NCI-H1694 treated with DMSO at 0.1 percent for 48 hours (cell line): Measurements from ENCODE around the gene TCEAL7.
"Not testable (repeated sequence)": the region's sequence is repeated elsewhere in the genome, so short reads cannot be mapped to it uniquely, and the experiment has no call there.

ENCODE experiments used
- DNase-seq: peaks from one replicate; lab custom pipeline; 2025; lab: John Stamatoyannopoulos, UW

The TCEAL7 gene, protein sequence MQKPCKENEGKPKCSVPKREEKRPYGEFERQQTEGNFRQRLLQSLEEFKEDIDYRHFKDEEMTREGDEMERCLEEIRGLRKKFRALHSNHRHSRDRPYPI

DNA sequence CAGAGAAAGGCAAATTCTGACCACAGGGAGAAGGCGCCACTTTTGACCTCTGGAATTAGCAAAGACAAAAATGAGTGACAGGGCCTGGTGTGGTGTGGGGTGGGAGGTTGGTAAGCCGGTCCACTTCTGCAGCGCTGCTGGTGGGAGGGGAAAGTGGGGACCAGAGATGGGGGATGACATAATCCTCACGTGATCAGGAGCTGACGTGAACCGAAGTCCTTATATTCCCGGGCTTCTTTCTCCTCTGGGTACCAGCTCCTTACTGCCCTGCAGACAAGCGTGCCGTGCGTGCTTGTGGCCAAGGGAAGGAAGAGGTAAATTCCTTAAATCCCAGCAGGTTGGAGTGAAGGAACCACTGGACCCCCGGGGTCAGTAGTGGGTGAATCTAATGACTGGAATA lies at the start of gene TCEAL7:
Gene TCEAL7 (plus strand): TSS at position 249 of the 400 bp plus-strand sequence. CDS start 1,165 bp downstream, outside the sequence.
- DNase-seq, result no peak

DNA sequence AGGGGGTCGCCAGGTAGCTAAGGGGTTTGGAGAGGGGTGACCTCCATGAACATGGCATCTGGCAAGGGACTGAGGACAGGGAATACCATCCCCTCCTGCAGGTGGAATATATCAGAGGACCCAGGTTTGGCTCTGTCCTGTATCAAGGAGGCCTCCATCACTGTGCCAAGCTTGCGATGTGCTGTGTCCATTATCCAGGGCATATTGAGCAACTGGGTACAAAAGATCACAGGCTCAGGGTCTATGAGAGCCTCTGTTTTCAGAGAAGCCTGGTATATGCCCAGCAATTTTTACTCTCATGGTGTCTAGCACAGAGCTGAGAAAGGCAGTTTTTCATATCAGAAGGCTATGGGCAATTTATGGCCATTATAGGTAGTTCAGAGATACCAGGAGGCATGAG lies 36.9 kb upstream of the TCEAL7 start:
- no peak for DNase-seq

DNA sequence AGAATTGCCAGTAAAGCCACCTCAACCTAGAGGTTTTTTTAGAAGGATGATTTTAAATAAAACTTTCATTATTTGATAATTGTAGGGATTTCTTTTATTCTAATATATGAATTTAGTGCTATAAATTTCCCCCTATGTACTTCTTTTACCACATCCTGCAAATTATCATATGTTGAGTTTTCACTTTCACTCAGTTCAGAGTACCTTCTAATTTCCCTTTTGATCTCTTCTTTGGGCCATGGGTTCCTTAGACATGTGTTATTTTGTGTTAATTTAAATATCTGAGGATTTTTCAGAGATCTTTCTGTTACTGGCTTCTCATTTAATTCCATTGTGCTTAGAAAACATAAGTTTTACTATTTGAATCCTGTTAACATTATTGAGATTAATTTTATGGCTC lies 25.3 kb upstream of the TCEAL7 start:
- DNase-seq, result no peak

DNA sequence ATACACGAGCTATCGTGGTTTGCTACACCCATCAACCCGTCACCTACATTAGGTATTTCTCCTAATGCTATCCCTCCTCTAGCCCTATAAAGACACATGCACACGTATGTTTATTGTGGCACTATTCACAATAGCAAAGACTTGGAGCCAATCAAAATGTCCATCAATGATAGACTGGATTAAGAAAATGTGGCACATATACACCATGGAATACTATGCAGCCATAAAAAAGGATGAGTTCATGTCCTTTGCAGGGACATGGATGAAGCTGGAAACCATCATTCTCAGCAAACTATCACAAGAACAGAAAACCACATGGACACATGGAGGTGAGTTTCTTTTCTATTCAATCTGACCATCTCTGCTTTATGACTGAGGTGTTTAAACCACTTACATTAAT lies 24.4 kb upstream of the TCEAL7 start:
- DNase-seq, result not testable (repeated sequence)

DNA sequence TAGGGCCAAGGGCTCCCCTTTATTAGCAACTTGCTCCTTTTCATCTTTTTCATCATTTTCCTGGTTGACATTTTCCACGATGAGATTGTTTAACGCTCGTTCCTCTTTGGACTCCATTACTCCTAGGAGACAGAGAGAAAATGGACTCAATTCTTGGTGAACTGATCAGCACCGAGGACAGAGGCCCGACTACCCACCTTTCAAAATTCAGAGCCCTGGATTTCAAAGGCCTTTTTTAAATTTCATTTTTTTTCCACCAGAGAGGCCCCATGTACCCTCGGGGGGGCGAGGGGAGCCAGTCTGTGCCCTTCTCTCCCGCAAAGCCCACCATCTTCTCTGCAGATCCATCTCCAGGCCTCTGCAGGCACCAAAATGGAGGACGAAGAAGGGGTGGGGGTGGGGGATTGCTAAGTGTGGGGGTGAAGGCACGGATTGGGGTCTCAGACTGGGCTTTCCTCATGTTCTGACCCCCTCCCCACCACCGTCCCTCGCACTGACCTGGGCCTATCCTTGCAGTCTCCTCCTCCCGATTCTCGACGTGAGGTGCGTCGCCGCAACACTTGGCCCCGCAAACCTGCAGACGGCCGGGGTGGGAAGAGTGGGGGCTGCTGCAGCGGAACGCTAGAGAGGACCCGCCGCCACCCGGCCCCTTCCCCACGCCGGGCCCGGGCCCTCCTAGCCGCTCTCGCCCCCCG lies 20.0 kb upstream of the TCEAL7 start:
- DNase-seq, result no peak

DNA sequence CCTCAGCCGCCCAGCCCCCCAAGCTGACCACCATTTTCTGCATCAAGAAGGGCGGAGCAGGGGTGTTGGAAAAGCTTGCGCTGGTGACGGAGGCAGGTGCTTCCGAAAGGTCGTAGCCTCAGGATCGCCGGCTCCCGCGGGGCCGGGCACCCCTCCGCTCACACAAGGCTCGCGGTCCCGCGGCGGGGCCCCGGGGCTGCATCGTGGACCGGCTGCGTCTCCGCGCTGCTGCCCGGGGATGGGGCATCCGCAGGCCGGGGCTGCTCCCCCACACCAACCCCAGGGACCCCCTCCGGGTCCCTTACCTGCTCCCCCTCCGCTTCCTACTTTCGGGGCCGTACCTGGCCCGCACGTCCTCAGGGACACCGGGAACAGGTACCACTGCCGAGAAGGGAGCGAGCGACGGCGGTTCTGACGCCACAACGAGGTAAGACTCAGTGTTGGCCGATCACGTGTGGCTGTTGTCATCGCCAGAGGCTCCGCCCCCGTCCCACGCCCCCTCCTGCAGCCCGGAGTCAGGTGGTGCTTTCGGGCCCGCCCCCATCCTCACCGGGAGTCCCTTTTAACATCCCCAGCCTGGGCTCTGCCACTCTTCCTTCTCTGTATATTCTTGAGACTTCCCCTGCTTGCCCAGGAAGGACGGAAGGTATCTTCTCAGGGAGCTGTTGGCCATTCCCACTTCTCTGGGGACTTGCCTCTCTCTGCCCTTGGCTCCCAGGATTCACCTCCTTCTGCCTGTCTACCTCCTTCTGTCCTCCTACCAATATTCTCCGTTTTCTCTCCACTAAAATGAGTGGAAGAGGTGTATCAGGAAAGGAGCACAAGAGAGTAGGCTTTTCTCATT lies 19.3 kb upstream of the TCEAL7 start, which contains the start of gene BEX2:
Gene BEX2 (minus strand): TSS at position 436 of the 844 bp plus-strand sequence. CDS start 1,014 bp downstream, outside the sequence.
- DNase-seq, result peak; percentile 39

DNA sequence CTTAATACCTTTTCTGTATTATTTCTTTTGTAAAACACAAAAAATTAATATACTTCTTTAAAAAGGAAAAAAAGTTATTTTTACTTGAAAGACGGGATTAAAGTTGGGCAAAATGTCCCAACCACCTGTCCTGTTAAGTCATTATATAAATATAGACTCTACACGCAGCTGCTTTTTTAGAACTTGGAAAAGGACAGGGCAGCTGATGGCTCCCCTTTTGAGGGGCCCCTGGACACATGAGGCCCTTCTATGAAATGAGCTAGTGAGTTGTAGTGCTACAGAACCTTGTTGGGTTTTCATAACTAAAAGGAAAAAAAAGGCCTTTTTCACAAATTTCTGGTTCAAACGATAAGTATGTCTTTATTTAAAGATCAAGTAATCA lies 18.6 kb upstream of the TCEAL7 start:
- no peak for DNase-seq

DNA sequence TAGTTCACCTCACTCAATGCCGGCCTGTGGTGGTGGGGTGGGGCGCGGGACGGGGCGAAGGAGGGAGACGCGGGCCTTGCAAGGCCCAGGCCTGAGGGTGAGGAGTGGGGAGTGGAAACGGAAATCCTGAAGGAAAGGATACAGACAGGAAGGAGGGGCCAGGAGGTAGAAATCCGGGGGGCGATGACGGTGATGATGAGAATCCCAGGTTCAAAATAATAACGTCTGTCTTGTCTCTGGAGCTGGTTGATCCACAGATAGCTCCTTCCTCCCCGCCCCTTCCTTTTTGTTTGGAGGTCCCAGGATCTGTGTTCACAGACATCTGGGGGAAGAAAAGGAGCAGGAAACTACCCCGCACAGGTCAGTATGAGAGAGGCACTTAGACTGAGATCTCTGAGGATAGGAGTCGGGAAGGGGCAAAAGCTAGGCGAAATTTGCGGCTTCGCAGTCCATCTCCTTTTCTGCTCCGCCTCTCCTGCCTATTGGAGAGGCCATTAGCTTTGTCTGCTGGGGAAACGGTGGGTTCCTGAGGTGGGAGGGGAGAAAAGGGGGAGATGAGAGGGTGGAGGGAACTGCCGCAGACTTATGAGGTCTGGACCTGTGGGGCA lies 746 bp downstream of the TCEAL7 start:
- DNase-seq, result no peak

DNA sequence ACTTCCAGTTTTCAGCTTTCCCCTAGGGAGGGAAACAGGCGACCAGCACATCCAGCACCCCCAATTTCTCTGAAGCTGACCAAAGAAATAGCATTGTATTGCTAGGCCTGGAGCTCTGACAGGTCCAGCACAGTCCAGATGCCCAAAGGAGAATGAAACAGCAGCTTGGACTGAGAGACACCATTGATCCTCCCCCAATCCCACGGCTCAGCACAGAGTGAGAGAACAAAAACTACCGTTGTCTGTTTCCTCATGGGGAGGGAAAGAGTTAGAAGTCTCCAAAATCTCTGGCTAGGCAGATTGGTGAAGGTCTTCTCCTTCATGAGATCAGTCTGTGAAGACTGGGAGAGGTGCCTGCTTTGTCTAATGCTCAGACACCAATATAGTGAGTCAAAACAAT lies 8.6 kb downstream of the TCEAL7 start:
- DNase-seq, result no peak

DNA sequence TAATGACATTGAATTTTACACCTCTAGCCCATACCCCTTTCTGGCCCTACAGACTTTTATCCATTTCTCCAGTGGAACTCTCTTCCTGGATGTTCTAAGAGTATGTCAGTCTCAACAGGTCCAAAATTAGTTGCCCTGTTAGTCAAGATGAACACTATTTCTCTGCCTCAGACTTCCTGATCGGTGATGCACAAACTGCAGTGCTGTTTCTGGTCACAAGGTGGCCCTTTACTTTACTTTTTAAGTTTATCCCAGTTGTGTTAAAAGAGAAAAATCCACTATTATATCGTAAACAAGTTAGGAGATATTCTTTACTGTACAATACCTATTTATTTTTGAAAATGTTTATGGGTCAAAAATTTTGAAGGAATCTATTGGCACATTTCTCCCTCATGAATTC lies 13.1 kb downstream of the TCEAL7 start:
- DNase-seq, result peak; percentile 6

DNA sequence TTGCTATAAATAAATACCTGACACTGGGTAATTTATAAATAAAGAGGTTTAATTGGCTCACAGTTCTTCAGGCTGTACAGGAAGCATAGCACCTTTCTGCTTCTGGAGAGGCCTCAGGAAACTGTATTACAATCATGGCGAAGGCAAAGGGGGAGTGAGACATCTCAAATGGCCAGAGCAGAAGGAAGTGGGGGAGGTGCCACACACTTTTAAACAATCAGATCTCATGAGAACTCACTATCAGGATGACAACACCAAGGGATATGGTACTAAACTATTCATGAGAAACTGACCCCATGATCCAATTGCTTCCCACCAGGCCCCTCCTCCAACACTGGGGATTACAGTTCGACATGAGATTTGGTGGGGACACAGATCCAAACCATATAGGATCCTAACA lies 14.6 kb downstream of the TCEAL7 start:
- peak; percentile 0 for DNase-seq

DNA sequence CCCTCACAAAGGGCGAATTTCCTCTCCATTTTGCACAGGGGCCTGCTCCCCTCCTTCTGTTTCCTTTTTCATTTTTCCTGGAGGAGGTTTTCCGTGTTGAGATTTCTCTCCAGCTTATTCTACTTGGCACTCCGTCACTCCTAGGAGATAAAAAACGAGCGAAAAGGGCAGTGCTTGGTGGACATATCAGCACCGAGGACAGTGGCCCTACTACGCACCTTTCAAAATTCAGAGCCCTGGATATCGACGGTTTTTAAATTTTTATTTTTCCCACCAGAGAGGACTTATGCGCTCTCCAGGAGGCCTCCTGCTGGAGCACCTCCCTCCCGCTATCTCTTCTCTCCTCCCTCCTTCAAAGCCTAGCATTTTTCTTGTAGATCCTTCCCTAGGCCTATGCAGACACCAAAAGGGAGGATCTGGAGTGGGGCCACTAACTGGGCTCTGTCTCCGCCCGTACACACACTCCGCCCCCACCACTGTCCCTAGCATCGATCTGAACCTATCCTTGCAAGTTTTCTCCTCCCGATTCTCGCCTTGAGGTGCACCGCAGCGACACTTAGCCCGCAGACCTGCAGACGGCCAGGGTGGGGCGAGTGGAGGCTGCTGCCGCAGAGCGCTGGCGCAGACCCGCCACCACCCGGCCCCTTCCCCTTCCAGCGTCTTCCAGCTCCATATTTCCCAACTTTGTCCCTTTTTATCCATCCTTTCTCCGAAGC lies 17.8 kb downstream of the TCEAL7 start:
- DNase-seq, result no peak

DNA sequence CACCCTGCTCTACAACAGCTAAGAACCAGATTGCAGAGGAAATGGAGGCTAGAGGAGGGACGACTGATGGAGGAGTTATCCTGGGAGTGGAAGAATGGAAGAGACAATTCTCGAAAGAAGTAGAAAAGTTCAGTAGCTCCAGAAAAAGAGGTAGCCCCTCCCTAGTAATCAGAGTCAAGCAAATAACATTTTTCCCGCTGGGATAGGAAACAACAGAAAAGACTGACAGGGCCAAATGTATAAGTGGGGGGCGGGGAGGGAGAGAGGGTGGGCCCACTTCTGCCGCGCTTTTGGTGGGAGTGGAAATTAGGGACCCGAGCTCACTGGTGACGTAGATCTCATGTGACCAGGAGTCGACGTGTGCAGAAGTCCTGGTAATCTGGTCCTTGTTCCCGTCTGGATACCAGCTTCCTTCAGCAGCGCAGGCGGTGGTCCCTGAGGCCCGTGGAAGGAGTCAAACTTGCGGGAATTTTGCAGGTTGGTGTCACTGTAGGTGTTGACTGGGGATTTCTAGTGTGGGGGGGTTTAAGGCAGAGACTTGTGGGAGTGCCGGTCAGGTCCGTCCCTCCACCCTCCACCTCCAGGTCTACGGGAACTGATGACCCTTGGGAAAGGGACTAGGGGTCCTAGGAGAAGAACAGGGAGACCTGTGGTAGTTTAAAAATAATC lies 26.2 kb downstream of the TCEAL7 start, which contains the start of gene TCEAL9:
Gene TCEAL9 (plus strand): TSS at position 377 of the 669 bp plus-strand sequence. CDS start 1,179 bp downstream, outside the sequence.
- peak; percentile 81 for DNase-seq

DNA sequence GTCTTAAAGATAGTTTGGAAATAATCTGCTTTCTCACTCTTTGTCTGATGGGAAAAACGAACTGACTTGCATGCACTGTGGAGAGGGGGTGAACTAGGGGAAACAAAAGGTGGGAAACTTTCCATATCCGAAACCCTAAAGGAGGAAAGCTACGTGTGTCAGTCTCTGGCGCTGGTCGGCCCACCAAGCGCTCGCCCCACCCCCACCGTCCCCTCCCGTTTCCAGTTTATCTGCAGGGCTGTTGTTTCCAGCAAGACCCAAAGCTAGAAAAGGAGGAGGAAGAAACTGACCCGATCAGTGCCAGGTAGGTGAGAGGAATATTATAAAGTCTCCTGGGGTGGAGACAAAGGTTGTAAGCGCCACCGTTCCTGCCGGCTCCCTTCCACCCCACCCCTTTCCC lies 26.8 kb downstream of the TCEAL7 start:
- DNase-seq, result no peak

DNA sequence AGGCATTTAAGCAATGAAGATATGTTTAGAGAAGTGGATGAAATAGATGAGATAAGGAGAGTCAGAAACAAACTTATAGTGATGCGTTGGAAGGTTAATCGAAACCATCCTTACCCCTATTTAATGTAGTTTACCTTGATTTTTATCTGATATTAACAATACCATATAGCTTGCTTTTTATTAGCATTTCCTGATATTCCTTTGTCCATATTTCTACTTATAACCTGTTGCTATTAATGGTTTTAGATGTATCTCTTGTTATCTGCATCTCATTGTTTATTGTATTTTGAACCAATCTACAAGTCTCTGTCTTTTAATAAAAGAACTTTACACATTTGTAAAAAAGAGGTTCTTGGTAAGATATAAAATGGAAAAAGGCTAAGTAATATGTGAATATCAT lies 27.8 kb downstream of the TCEAL7 start:
- no peak for DNase-seq

DNA sequence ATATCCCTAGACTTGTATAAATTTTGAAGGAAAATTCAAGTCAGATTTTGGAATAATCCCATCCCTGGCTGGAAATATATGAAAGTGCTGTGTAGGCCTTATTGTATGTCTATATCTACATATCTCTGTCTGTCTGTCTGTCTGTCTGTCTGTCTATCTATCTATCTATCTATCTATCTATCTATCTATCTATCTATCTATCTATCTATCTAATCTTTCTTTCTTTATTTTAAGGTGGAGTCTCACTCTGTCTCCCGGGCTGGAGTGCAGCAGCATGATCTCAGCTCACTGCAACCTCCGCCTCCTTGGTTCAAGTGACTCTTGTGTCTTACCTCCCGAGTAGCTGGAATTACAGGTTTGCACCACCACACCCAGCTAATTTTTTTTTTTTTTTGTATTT lies 29.6 kb downstream of the TCEAL7 start:
- not testable (repeated sequence) for DNase-seq

DNA sequence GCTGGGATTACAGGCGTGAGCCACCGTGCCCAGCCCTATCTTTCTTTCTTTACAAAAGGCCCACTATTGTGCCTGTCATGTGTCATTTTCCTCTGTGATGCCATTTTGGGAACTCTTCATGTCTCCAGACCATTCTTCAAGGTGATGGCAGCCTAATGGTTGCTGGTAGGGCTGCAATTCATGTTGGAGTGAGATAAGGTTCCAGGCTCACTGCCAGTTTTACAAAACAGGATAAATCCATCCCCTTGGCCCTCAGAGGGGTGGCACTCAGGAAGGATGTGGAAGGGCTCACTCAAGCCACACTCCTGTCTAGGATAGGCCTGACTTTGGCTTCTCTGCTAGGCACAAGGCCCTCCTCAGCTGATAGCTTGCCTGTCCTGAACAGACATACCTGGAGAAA lies 30.1 kb downstream of the TCEAL7 start:
- no peak for DNase-seq

DNA sequence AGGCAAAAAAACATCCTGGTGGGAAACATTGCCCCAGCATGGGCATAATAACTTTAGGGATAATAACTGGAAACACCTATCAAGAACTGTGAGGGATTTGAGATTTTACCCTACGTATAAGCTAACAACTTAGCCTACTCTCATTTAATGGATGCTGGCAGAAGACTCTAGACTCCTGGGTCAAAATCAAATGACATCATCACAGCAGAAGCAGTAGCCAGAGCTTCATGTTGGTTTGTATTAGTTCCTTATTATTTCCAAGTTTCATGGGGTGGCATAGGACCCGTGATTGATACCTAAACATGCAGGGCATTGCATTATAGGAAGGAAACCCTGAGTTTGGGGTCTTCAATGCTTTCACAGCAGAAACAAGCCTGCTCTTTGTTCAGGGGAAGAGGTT lies 30.9 kb downstream of the TCEAL7 start:
- no peak for DNase-seq

DNA sequence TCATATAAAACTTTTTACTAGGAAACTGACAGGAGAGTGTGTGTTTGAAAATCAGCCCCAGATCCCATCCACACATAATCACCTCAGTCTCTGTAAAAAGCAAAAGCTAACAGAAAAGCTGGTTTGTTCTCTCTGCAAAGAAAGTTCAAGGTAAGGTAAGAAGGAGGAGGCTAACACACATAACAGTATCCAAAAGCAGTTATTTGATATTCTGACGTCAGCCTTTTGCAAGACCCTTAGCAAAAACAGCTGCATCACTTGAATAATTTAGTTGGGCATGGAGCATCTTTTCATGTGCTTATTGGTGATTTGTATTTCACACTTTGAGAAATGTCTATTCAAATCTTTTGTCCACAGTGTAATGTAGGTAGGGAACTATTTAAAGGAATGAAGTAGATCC lies 31.8 kb downstream of the TCEAL7 start:
- no peak for DNase-seq

DNA sequence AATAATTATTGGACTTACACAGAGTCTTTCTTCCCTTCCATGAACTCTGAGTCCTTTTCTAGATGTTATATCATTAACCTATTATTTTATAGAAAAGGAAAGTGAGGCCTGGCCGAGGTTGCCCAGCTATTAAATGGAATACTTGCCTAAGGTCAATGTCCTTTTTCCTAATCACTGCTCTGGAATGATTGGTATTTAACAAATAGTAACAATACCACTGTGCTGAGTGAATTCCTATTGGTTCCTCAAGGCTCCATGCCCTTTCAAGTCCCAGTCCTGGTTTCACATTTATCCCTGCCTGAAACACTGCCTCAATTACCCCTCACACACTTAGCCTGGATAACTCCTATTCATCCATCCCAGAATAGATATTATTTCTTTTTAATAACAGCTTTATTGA lies 32.4 kb downstream of the TCEAL7 start:
- no peak for DNase-seq

DNA sequence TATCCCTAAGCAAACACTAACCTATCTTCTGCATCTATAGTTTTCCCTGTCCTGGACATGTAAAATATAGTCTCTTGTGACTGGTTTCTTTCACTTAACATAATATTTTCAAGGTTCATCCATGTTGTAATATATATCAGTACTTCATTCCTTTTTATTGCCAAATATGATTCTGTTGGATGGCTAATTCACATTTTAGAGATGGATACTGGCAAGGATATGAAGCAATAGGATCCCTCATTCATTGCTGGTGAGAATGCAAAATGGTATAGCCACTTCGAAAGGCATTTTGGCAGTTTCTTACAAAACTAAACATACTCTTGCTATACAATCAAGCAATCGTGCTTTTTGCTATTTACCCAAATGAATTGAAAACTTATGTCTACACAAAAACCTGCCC lies 33.0 kb downstream of the TCEAL7 start:
- DNase-seq, result no peak
